HL-60 (cell line): ENCODE measurements around the gene TENM3.

ENCODE experiments used
- DNase-seq, 2 experiments: peaks; one replicate each; pipeline ENCODE4 v3.0.0-alpha.2; 2010 to 2020; ENCODE audit warnings: low read depth in 1 of 2, low spot score in 1 of 2
- H3K27ac ChIP-seq: fragments of 250-450 bp; sonication (Bioruptor Pico); replicated peaks from 2 replicates; pipeline ENCODE4 v1.5.1; 2020; ENCODE audit warnings: mild to moderate bottlenecking, moderate library complexity
- H3K27me3 ChIP-seq: fragments of 250-450 bp; sonication (Bioruptor Pico); 2 replicates; pipeline ENCODE4 v1.5.1; 2021; ENCODE audit warnings: mild to moderate bottlenecking, moderate library complexity; ENCODE audit not compliant: insufficient read depth, poor library complexity, severe bottlenecking
- H3K4me3 ChIP-seq: replicated peaks from 2 replicates; pipeline ENCODE4 v1.5.1; 2011; ENCODE audit warnings: mild to moderate bottlenecking, control low read depth, low read length; ENCODE audit not compliant: insufficient read depth
- CTCF ChIP-seq: IDR thresholded peaks from one replicate; pipeline ENCODE4 v1.5.1; 2011; ENCODE audit warnings: low read length, control low read depth, inconsistent platforms; ENCODE audit not compliant: insufficient read depth
- GABPA ChIP-seq: IDR thresholded peaks from 2 replicates; pipeline ENCODE4 v1.6.1; 2012; ENCODE audit warnings: low read depth
- POLR2AphosphoS5 ChIP-seq: IDR thresholded peaks from 2 replicates; pipeline ENCODE4 v1.6.1; 2012; ENCODE audit warnings: low read depth
- REST ChIP-seq: IDR thresholded peaks from 2 replicates; pipeline ENCODE4 v1.6.1; 2012; ENCODE audit warnings: low read depth; ENCODE audit not compliant: insufficient replicate concordance
- SPI1 ChIP-seq: IDR thresholded peaks from 2 replicates; pipeline ENCODE4 v1.6.1; 2012; ENCODE audit warnings: low read depth, mild to moderate bottlenecking, borderline replicate concordance

The TENM3 gene

GRCh38 chr4:182715548-182715947 is 472.3 kb downstream of the TENM3 start:
- Histone ChIP-seq H3K27me3 (no peaks in the 10 kb centered on the region), H3K4me3 (no peak overlapping the region), H3K27ac (no peak overlapping the region)
- no peak for TF ChIP-seq GABPA
- TF ChIP-seq CTCF: no peak
- TF ChIP-seq REST: no peak
- TF ChIP-seq SPI1: no peak
- TF ChIP-seq POLR2AphosphoS5: no peak
- DNase-seq: no peak

DNA sequence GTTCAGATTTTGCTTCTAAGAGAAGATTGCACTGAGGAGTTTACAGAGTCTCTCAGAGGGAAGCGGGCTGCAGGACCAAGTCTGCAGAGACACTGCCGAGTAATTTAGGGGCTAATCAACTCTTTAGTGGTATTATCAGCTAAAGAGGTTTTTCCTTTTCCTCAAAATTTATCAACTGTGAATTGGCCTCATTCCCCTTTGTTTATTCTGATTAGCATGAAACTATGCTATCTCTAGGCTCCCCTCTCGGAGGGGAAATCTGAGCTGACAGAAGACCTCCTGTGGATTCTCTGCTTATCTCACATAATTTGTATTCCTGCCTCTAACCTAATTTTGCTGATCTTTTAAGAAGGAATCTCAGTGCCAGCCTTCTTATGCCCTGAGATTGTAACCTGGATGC is 473.0 kb downstream of the TENM3 start:
- H3K4me3 ChIP-seq: no peak overlapping the region
- no peak for DNase-seq
- H3K27me3 ChIP-seq: no peaks in the 10 kb centered on the region
- TF ChIP-seq CTCF: no peak
- no peak for TF ChIP-seq REST
- TF ChIP-seq POLR2AphosphoS5: no peak
- no peak for TF ChIP-seq SPI1
- no peak for TF ChIP-seq GABPA
- no peak overlapping the region for H3K27ac ChIP-seq

DNA sequence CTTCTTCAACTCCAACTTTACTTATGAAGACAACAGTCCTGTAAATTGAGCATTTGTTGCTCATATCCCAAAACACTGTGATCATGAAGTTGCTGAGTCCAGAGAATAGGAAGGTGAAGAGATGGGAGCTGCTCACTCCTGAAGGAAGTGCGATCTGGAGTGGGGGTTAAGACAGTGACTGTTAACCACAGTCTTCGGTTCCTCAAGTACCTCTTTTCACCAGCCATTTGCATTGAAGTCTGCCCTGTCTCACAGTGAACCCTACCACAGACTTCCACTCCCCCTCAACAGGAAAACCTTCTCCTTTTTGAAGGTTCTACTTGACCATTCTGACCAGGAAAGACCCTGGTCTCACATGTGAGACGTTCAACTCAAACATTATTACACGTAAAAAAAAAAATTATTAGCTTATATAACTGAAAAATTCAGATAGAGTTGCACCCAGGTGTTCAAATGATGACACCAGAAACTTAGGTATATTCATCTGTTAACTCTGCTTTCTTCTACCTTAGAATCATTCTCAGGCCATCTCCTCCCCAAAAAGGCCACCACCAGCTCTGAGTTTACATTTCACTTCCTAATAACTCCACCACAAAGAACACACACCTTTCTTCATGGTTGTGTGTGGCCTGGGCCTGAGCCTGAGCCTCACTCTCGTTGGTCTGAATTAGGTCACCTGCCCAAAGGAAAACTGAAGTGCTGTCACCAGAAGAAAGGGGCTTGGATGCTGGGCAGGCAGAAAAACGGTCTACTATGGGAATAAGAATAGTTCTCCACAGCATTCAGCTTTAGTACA is 474.8 kb downstream of the TENM3 start:
- Histone ChIP-seq H3K27ac (no peak overlapping the region), H3K27me3 (no peaks in the 10 kb centered on the region), H3K4me3 (no peak overlapping the region)
- no peak for TF ChIP-seq CTCF
- TF ChIP-seq GABPA: no peak
- no peak for TF ChIP-seq SPI1
- TF ChIP-seq POLR2AphosphoS5: no peak
- DNase-seq: no peak
